ENCODE data around the gene HLA-C. TPM values are rescaled to one million over a fixed set of nuclear protein-coding genes. Genes with fewer than 3 reads are reported as not detected.
A peak's percentile ranks its signal among the peaks of the same experiment; 100 is the strongest.

Gene HLA-C
- total RNA-seq, 3 donors from 2014 or later (not counting 1 experiment from before 2014, with no cell fraction given): 2,828 to 3,894 (median 3,245) TPM

DNA sequence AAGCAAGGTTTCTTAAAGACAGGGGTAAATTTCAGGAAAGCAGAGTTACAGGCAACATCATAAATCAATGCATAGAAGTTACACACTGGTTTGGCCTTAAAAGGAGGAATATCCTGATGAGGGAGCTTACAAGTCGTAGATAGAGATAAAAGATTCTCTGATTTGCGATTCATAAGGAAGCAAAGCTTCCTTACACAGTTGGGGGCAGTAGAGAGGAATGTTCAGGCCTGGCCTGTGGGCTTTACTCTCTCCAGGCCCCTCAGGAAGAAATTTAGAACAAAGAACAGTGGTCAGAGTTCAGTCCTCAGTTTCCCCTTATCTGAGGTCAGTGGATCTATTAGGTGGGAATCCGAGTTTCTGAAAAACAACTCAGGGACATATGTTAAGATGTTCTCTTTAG, 19.3 kb downstream of the HLA-C start:
- Mint-ChIP-seq H3K36me3 (peaks cover 17% of the 10 kb centered on the region), H3K9me3 (peaks cover 2 to 8% of the 10 kb centered on the region in 2 donors), H3K4me3 (no peak overlapping the region), H3K4me1 (no peaks in the 10 kb centered on the region), H3K27ac (no peak overlapping the region), H3K27me3 (ENCODE audit: low read depth in 2 of 2) (peaks cover 36 to 58% of the 10 kb centered on the region in 2 donors)
- H3K27ac ChIP-seq (ENCODE audit: low read length): no peak overlapping the region
- H3K36me3 ChIP-seq (ENCODE audit: control insufficient read depth, insufficient read depth, low read length): no peaks in the 10 kb centered on the region
- no peaks in the 10 kb centered on the region for H3K4me1 ChIP-seq (ENCODE audit: control insufficient read depth, insufficient read depth, low read length)
- no peak overlapping the region for H3K4me3 ChIP-seq (ENCODE audit: low read length)
- DNase-seq (peak in 1 of 2 donors; percentile 27), ATAC-seq (peak in 1 of 3 donors; percentile 33)
- intact Hi-C loops (cut with micrococcal nuclease): no loop called here
- 85% methylated on average over 2 of the region's 3 CpGs for WGBS (ENCODE audit: insufficient coverage)
- no peaks in the 10 kb centered on the region for H3K27me3 ChIP-seq (ENCODE audit: control insufficient read depth, insufficient read depth, low read length)
- TF ChIP-seq, protein P1, sequence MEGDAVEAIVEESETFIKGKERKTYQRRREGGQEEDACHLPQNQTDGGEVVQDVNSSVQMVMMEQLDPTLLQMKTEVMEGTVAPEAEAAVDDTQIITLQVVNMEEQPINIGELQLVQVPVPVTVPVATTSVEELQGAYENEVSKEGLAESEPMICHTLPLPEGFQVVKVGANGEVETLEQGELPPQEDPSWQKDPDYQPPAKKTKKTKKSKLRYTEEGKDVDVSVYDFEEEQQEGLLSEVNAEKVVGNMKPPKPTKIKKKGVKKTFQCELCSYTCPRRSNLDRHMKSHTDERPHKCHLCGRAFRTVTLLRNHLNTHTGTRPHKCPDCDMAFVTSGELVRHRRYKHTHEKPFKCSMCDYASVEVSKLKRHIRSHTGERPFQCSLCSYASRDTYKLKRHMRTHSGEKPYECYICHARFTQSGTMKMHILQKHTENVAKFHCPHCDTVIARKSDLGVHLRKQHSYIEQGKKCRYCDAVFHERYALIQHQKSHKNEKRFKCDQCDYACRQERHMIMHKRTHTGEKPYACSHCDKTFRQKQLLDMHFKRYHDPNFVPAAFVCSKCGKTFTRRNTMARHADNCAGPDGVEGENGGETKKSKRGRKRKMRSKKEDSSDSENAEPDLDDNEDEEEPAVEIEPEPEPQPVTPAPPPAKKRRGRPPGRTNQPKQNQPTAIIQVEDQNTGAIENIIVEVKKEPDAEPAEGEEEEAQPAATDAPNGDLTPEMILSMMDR (IDR thresholded peaks at IDR 0.05): no peak
- no peaks in the 10 kb centered on the region for H3K9me3 ChIP-seq (ENCODE audit: control insufficient read depth, insufficient read depth, low read length)

DNA sequence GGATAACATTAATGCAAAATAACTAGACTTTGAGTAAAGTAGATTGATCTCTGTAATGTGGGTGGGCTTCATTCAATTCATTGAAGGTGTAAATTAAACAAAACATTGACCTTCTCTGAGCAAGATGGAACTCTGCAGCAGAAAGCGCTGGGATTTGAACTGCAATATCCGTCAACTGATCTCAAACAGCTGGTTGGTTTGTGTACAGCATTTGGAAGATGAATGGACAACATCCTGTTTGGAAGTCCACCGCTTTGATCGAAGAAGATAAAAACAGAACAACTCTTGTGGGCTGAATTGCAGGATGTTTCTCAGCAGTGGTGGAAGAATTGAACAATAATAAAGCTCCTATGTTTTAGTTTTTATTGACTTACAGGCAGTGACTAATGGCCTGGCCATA, 20.6 kb downstream of the HLA-C start:
- TF ChIP-seq, protein P1 (IDR thresholded peaks at IDR 0.05): no peak
- no peaks in the 10 kb centered on the region for H3K9me3 ChIP-seq (ENCODE audit: control insufficient read depth, insufficient read depth, low read length)
- H3K4me1 ChIP-seq (ENCODE audit: control insufficient read depth, insufficient read depth, low read length): no peaks in the 10 kb centered on the region
- H3K4me3 Mint-ChIP-seq: no peak overlapping the region
- no peaks in the 10 kb centered on the region for H3K27me3 ChIP-seq (ENCODE audit: control insufficient read depth, insufficient read depth, low read length)
- H3K4me3 ChIP-seq (ENCODE audit: low read length): no peak overlapping the region
- H3K9me3 Mint-ChIP-seq: peaks cover 7 to 15% of the 10 kb centered on the region in 2 donors
- no peak overlapping the region for H3K27ac ChIP-seq (ENCODE audit: low read length)
- H3K27ac Mint-ChIP-seq: no peak overlapping the region
- WGBS (ENCODE audit: insufficient coverage): 89% methylated on average over 4 of the region's 4 CpGs
- no peaks in the 10 kb centered on the region for H3K36me3 ChIP-seq (ENCODE audit: control insufficient read depth, insufficient read depth, low read length)
- DNase-seq: no peak
- no peaks in the 10 kb centered on the region for H3K4me1 Mint-ChIP-seq
- ATAC-seq: no peak
- peaks cover 31% of the 10 kb centered on the region for H3K36me3 Mint-ChIP-seq
- intact Hi-C loops (cut with micrococcal nuclease): no loop called here
- H3K27me3 Mint-ChIP-seq (ENCODE audit: low read depth in 2 of 2): peaks cover 41 to 58% of the 10 kb centered on the region in 2 donors

- Histone ChIP-seq H3K36me3 (ENCODE audit: control insufficient read depth, insufficient read depth, low read length) (no peaks in the 10 kb centered on the region), H3K4me1 (ENCODE audit: control insufficient read depth, insufficient read depth, low read length) (no peaks in the 10 kb centered on the region), H3K4me3 (ENCODE audit: low read length) (no peak overlapping the region), H3K9me3 (ENCODE audit: control insufficient read depth, insufficient read depth, low read length) (no peaks in the 10 kb centered on the region), H3K27me3 (ENCODE audit: control insufficient read depth, insufficient read depth, low read length) (no peaks in the 10 kb centered on the region), H3K27ac (ENCODE audit: low read length) (no peak overlapping the region)
- Mint-ChIP-seq H3K27ac (no peak overlapping the region), H3K9me3 (peaks cover 7 to 15% of the 10 kb centered on the region in 2 donors), H3K4me1 (no peaks in the 10 kb centered on the region), H3K27me3 (ENCODE audit: low read depth in 2 of 2) (peaks cover 41 to 52% of the 10 kb centered on the region in 2 donors), H3K36me3 (peaks cover 31% of the 10 kb centered on the region), H3K4me3 (no peak overlapping the region)
- DNase-seq (no peak), ATAC-seq (no peak)
- intact Hi-C loops (cut with micrococcal nuclease): no loop called here
- TF ChIP-seq, protein P1 (IDR thresholded peaks at IDR 0.05): no peak
- WGBS (ENCODE audit: insufficient coverage): 90% methylated on average over 2 of the region's 2 CpGs
These were observed 22.7 kb downstream of the HLA-C start for GRCh38 chr6:31249184-31249583.

DNA sequence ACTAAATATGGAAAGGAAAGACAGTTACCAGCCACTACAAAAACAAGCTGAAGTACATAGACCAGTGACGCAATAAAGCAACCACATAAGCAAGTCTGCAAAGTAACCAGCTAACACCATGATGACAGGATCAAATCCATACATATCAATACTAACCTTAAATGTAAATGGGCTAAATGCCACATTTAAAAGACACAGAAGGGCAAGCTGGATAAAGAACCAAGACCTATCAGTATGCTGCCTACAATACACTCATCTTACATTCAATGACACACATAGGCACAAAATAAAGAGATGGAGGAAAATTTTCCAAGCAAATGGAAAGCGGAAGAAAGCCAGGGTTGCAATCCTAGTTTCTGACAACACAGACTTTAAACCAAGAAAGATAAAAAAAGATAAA, 24.1 kb downstream of the HLA-C start:
- Mint-ChIP-seq H3K36me3 (peaks cover 31% of the 10 kb centered on the region), H3K4me1 (no peaks in the 10 kb centered on the region), H3K4me3 (no peak overlapping the region), H3K27me3 (ENCODE audit: low read depth in 2 of 2) (peaks cover 41 to 57% of the 10 kb centered on the region in 2 donors), H3K27ac (no peak overlapping the region), H3K9me3 (peaks cover 7 to 15% of the 10 kb centered on the region in 2 donors)
- intact Hi-C loops (cut with micrococcal nuclease): no loop called here
- TF ChIP-seq, protein P1 (IDR thresholded peaks at IDR 0.05): no peak
- no peaks in the 10 kb centered on the region for H3K27me3 ChIP-seq (ENCODE audit: control insufficient read depth, insufficient read depth, low read length)
- ATAC-seq (no peak), DNase-seq (no peak)
- no peaks in the 10 kb centered on the region for H3K9me3 ChIP-seq (ENCODE audit: control insufficient read depth, insufficient read depth, low read length)
- H3K4me1 ChIP-seq (ENCODE audit: control insufficient read depth, insufficient read depth, low read length): no peaks in the 10 kb centered on the region
- WGBS (ENCODE audit: insufficient coverage): 90% methylated on average over 1 of the region's 2 CpGs
- H3K36me3 ChIP-seq (ENCODE audit: control insufficient read depth, insufficient read depth, low read length): no peaks in the 10 kb centered on the region
- no peak overlapping the region for H3K27ac ChIP-seq (ENCODE audit: low read length)
- H3K4me3 ChIP-seq (ENCODE audit: low read length): no peak overlapping the region

All from natural killer cell (primary cell).